Keratinocyte (primary cell): Measurements from ENCODE around the gene CDKAL1. TPM values are rescaled to one million over a fixed set of nuclear protein-coding genes. Genes with fewer than 3 reads are reported as not detected.

ENCODE experiments used
- DNase-seq: peaks from one replicate; pipeline ENCODE4 v3.0.0-alpha.2; 2011; ENCODE audit warnings: low read depth, missing footprints, low spot score
- FAIRE-seq: peaks from 2 replicates; lab custom pipeline; 2011; peaks lifted over from hg19 to GRCh38; lab: Jason Lieb, UNC
- H2AFZ ChIP-seq: 2 replicates; pipeline ENCODE4 v1.6.0; 2012; ENCODE audit warnings: low read length, control low read depth, inconsistent platforms; ENCODE audit not compliant: control insufficient read depth
- H3K27ac ChIP-seq: 2 replicates; pipeline ENCODE4 v1.5.1; 2011; ENCODE audit warnings: low read length; ENCODE audit not compliant: control insufficient read depth, insufficient read depth
- H3K27me3 ChIP-seq: 3 replicates; pipeline ENCODE4 v1.6.0; 2011; ENCODE audit warnings: low read length; ENCODE audit not compliant: control insufficient read depth, insufficient read depth; ENCODE audit errors: extremely low read depth
- H3K36me3 ChIP-seq, 2 experiments: 2 replicates in 1 of 2; 3 replicates in 1 of 2; pipeline ENCODE4 v1.5.1; 2011; ENCODE audit warnings: low read length in 2 of 2, mild to moderate bottlenecking in 1 of 2; ENCODE audit not compliant: control insufficient read depth in 2 of 2, insufficient read depth in 2 of 2; ENCODE audit errors: extremely low read depth in 1 of 2
- H3K4me1 ChIP-seq: 3 replicates; pipeline ENCODE4 v1.5.1; 2011; ENCODE audit warnings: low read length; ENCODE audit not compliant: control insufficient read depth, insufficient read depth; ENCODE audit errors: extremely low read depth
- H3K4me2 ChIP-seq: 3 replicates; pipeline ENCODE4 v1.6.0; 2011; ENCODE audit warnings: low read depth, low read length; ENCODE audit not compliant: control insufficient read depth, insufficient read depth; ENCODE audit errors: extremely low read depth
- H3K4me3 ChIP-seq, 3 experiments: fragments of 200-600 bp in 1 of 3; sonication (generic) in 1 of 3; 2 replicates in 2 of 3; 3 replicates in 1 of 3; pipeline ENCODE4 v1.5.1; 2011 to 2016; ENCODE audit warnings: low read length in 3 of 3, mild to moderate bottlenecking in 3 of 3, control low read depth in 2 of 3, inconsistent platforms in 1 of 3, low read depth in 1 of 3, mixed read lengths in 1 of 3, mixed run types in 1 of 3, moderate library complexity in 1 of 3; ENCODE audit not compliant: control insufficient read depth in 2 of 3, insufficient read depth in 2 of 3; ENCODE audit errors: extremely low read depth in 1 of 3
- H3K79me2 ChIP-seq: 2 replicates; pipeline ENCODE4 v1.6.0; 2012; ENCODE audit warnings: low read length; ENCODE audit not compliant: control insufficient read depth, insufficient read depth
- H3K9ac ChIP-seq: 3 replicates; pipeline ENCODE4 v1.6.0; 2011; ENCODE audit warnings: low read length; ENCODE audit not compliant: control insufficient read depth, insufficient read depth; ENCODE audit errors: extremely low read depth
- H3K9me1 ChIP-seq: 3 replicates; pipeline ENCODE4 v1.6.0; 2011; ENCODE audit warnings: low read length; ENCODE audit not compliant: control insufficient read depth, insufficient read depth; ENCODE audit errors: extremely low read depth
- H3K9me3 ChIP-seq: 2 replicates; pipeline ENCODE4 v1.5.1; 2012; ENCODE audit warnings: low read depth, low read length; ENCODE audit not compliant: control insufficient read depth
- H4K20me1 ChIP-seq: 3 replicates; pipeline ENCODE4 v1.6.0; 2011; ENCODE audit warnings: low read length; ENCODE audit not compliant: control insufficient read depth, insufficient read depth; ENCODE audit errors: extremely low read depth
- CTCF ChIP-seq, 3 experiments: IDR thresholded peaks in 1 of 3; conservative IDR thresholded peaks in 1 of 3; optimal IDR thresholded peaks in 1 of 3; 2 replicates in 2 of 3; 3 replicates in 1 of 3; pipeline versions ENCODE3 to v1.5.1; 2011; ENCODE audit warnings: low read length in 3 of 3, mild to moderate bottlenecking in 3 of 3, moderate library complexity in 2 of 3, control low read depth in 1 of 3, inconsistent platforms in 1 of 3; ENCODE audit not compliant: insufficient read depth in 2 of 3; ENCODE audit errors: extremely low read depth in 1 of 3
- EZH2 ChIP-seq: IDR thresholded peaks from one replicate; pipeline ENCODE4 v1.6.1; 2012; ENCODE audit warnings: inconsistent platforms, mild to moderate bottlenecking, low read length, moderate library complexity
- dilution Hi-C: fragments of 300-500 bp; cut with MboI; formaldehyde crosslinking; loops from one replicate; pipeline ENCODE4 v1.7.0; 2020; ENCODE audit warnings: low sequenced_read_pairs; ENCODE audit not compliant: extremely low pct_ligation_motif_present
- polyA plus RNA-seq, 5 experiments: library from polyadenylated mRNA; depleted of rRNA in 3 of 5; stranded (reverse) in 3 of 5; stranded (forward) in 1 of 5; unstranded in 1 of 5; fragments of >200 nt; gene quantifications; 1 replicate in 1 of 5; 2 replicates in 3 of 5; 3 replicates in 1 of 5; pipeline versions ENCODE4 v1.2.1 to v1.2.3, GENCODE V29; 2011 to 2012; ENCODE audit warnings: missing spikeins in 2 of 5, low read depth in 1 of 5, low replicate concordance in 1 of 5

The CDKAL1 gene
- polyA plus RNA-seq, 1 donor (not counting 4 experiments of a cell fraction or from before 2014, with no cell fraction given), result 5.6 TPM

- Histone ChIP-seq H3K79me2 (no peaks in the 10 kb centered on the region), H3K9me3 (no peaks in the 10 kb centered on the region), H3K36me3 (no peaks in the 10 kb centered on the region), H3K9ac (no peak overlapping the region), H4K20me1 (no peaks in the 10 kb centered on the region), H3K27me3 (no peaks in the 10 kb centered on the region), H2AFZ (no peak overlapping the region), H3K27ac (no peak overlapping the region), H3K4me3 (no peak overlapping the region), H3K4me2 (no peak overlapping the region), H3K9me1 (no peaks in the 10 kb centered on the region), H3K4me1 (no peaks in the 10 kb centered on the region)
- DNase-seq (no peak), FAIRE-seq (no peak)
- dilution Hi-C loops, result no loop called here
- no peak for TF ChIP-seq CTCF (optimal IDR thresholded peaks at IDR 0.05 in 1 of 3, IDR thresholded peaks at IDR 0.05 in 1 of 3, conservative IDR thresholded peaks at IDR 0.05 in 1 of 3; ENCODE audit: extremely low read depth in 1 of 3, insufficient read depth in 2 of 3, low read length in 3 of 3)
- no peak for TF ChIP-seq EZH2
Measured at GRCh38 chr6:21171801-21172200, 637.5 kb downstream of the CDKAL1 start.

DNA sequence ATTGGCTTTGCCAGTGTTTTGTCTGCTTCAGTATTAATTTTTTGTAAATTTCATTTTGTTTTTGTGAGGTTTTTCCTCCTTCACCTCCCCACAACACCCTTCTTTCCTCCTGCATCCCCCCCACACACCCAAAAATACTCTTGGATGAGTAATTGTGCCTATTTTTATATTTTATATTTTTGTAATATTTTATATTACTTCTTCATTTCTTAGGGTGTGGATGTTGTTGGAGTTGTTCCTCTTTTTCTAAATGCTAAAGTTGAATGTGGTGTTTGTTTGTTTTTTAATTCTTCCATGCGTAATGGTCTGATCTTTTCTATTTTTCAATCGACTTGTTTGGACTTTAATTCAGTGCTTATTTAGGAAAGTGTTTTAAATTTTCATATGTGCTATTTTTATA, 638.8 kb downstream of the CDKAL1 start:
- Histone ChIP-seq H3K4me2 (no peak overlapping the region), H3K79me2 (no peaks in the 10 kb centered on the region), H3K9me3 (no peaks in the 10 kb centered on the region), H3K4me3 (no peak overlapping the region), H3K27me3 (no peaks in the 10 kb centered on the region), H3K9me1 (no peaks in the 10 kb centered on the region), H3K9ac (no peak overlapping the region), H3K4me1 (no peaks in the 10 kb centered on the region), H4K20me1 (no peaks in the 10 kb centered on the region), H3K36me3 (no peaks in the 10 kb centered on the region), H3K27ac (no peak overlapping the region), H2AFZ (no peak overlapping the region)
- dilution Hi-C loops, result no loop called here
- FAIRE-seq (no peak), DNase-seq (no peak)
- TF ChIP-seq EZH2, result no peak
- no peak for TF ChIP-seq CTCF (optimal IDR thresholded peaks at IDR 0.05 in 1 of 3, IDR thresholded peaks at IDR 0.05 in 1 of 3, conservative IDR thresholded peaks at IDR 0.05 in 1 of 3; ENCODE audit: extremely low read depth in 1 of 3, insufficient read depth in 2 of 3, low read length in 3 of 3)
